HepG2 (cell line): Measurements from ENCODE around the gene NDUFB10. TPM values are rescaled to one million over a fixed set of nuclear protein-coding genes. Genes with fewer than 3 reads are reported as not detected.

Experiments used
- CHCHD3 ChIP-seq: sonication (generic); formaldehyde crosslinking; IDR thresholded peaks from 2 replicates; pipeline ENCODE4 v1.8.0; 2022; ENCODE audit warnings: mild to moderate bottlenecking, missing genetic modification reagents, moderate library complexity
- CHD2 ChIP-seq: IDR thresholded peaks from 2 replicates; pipeline ENCODE4 v1.6.1; 2011; ENCODE audit warnings: low read depth, low read length, improper control_type of control experiment
- NONO ChIP-seq, 2 experiments: fragments of 450-650 bp in 1 of 2; sonication (generic) in 1 of 2; formaldehyde crosslinking in 1 of 2; IDR thresholded peaks in 1 of 2; conservative IDR thresholded peaks in 1 of 2; 2 replicates each; pipeline versions ENCODE4 v1.6.1 to v1.8.0; 2017 to 2022; ENCODE audit warnings: mild to moderate bottlenecking in 1 of 2, missing genetic modification reagents in 1 of 2, moderate library complexity in 1 of 2
- RBM39 ChIP-seq: fragments of 200-400 bp; formaldehyde crosslinking; IDR thresholded peaks from one replicate; pipeline ENCODE4 v1.6.1; 2018; ENCODE audit warnings: antibody characterized with exemption, mild to moderate bottlenecking, low read depth, low read length; ENCODE audit not compliant: poor library complexity, severe bottlenecking
- RFX5 ChIP-seq: IDR thresholded peaks from 2 replicates; pipeline ENCODE4 v1.6.1; 2011; ENCODE audit warnings: low read depth, low read length, improper control_type of control experiment
- SKIL ChIP-seq: sonication (generic); formaldehyde crosslinking; IDR thresholded peaks from 2 replicates; pipeline ENCODE4 v1.8.0; 2022; ENCODE audit warnings: missing genetic modification reagents, mild to moderate bottlenecking, moderate library complexity, borderline replicate concordance
- TBL1XR1 ChIP-seq: fragments of 150-350 bp; IDR thresholded peaks from 2 replicates; pipeline ENCODE4 v1.6.1; 2014; ENCODE audit warnings: borderline replicate concordance, low read length; ENCODE audit not compliant: partially characterized antibody
- TCF7 ChIP-seq: sonication (generic); IDR thresholded peaks from 2 replicates; pipeline ENCODE4 v1.6.1; 2016; ENCODE audit warnings: antibody characterized with exemption, low read depth
- ZC3H4 ChIP-seq: sonication (generic); formaldehyde crosslinking; IDR thresholded peaks from 2 replicates; pipeline ENCODE4 v1.4.0; 2020; ENCODE audit warnings: missing genetic modification reagents, borderline replicate concordance
- ZHX1 ChIP-seq: sonication (generic); formaldehyde crosslinking; IDR thresholded peaks from 2 replicates; pipeline ENCODE4 v1.8.1; 2022; ENCODE audit warnings: low read depth, mild to moderate bottlenecking, missing genetic modification reagents
- ZNF281 ChIP-seq: sonication (generic); formaldehyde crosslinking; IDR thresholded peaks from 2 replicates; pipeline ENCODE4 v1.4.0; 2020; ENCODE audit warnings: missing genetic modification reagents, borderline replicate concordance
- ZNF83 ChIP-seq: sonication (generic); formaldehyde crosslinking; IDR thresholded peaks from 2 replicates; pipeline ENCODE4 v1.4.0; 2020; ENCODE audit warnings: missing genetic modification reagents, mild to moderate bottlenecking, borderline replicate concordance
- polyA plus RNA-seq, 8 experiments: library from polyadenylated mRNA; depleted of rRNA in 3 of 8; stranded (reverse) in 7 of 8; unstranded in 1 of 8; fragments of >200 nt; fragmentation: Illumina TruSeq in 4 of 8; extraction: Trizol in 4 of 8; gene quantifications; 2 replicates each; pipeline versions ENCODE4 v1.2.1 to v1.2.3, GENCODE V29; 2011 to 2016; ENCODE audit warnings: low read depth in 4 of 8, missing spikeins in 1 of 8, mixed read lengths in 1 of 8; ENCODE audit not compliant: insufficient read depth in 1 of 8
- total RNA-seq, 5 experiments: library from RNA; depleted of rRNA; stranded (reverse); fragments of >200 nt; fragmentation: Illumina TruSeq; extraction: Trizol; gene quantifications; 2 replicates each; pipeline ENCODE4 v1.2.3, GENCODE V29; 2016; ENCODE audit warnings: low read depth in 1 of 5
- TF ChIP-seq, protein P1 (sequence below): sonication (generic); formaldehyde crosslinking; IDR thresholded peaks from 2 replicates; pipeline ENCODE4 v1.5.0; 2020; ENCODE audit warnings: mild to moderate bottlenecking, missing genetic modification reagents

NDUFB10 gene
- total and polyA plus RNA-seq, 2 of the 13 experiments (the other 11 are each of a cell fraction or from before 2014, with no cell fraction given) = 68.6 to 157 TPM

- TF ChIP-seq NONO (IDR thresholded peaks at IDR 0.05) (no peak), NONO (CRISPR knock-in tag; conservative IDR thresholded peaks at IDR 0.05) (peak; percentile 94), CHD2 (no peak), ZNF281 (CRISPR knock-in tag) (peak; percentile 22; the same call in 1 of the 2 replicates), TBL1XR1 (no peak), ZNF83 (CRISPR knock-in tag) (no peak), RFX5 (no peak), CHCHD3 (CRISPR knock-in tag) (no peak), ZHX1 (no peak), SKIL (CRISPR knock-in tag) (peak; percentile 65), RBM39 (peak; percentile 88), TCF7 (no peak), ZC3H4 (peak; percentile 83; the same call in 1 of the 2 replicates)
- TF ChIP-seq, protein P1, sequence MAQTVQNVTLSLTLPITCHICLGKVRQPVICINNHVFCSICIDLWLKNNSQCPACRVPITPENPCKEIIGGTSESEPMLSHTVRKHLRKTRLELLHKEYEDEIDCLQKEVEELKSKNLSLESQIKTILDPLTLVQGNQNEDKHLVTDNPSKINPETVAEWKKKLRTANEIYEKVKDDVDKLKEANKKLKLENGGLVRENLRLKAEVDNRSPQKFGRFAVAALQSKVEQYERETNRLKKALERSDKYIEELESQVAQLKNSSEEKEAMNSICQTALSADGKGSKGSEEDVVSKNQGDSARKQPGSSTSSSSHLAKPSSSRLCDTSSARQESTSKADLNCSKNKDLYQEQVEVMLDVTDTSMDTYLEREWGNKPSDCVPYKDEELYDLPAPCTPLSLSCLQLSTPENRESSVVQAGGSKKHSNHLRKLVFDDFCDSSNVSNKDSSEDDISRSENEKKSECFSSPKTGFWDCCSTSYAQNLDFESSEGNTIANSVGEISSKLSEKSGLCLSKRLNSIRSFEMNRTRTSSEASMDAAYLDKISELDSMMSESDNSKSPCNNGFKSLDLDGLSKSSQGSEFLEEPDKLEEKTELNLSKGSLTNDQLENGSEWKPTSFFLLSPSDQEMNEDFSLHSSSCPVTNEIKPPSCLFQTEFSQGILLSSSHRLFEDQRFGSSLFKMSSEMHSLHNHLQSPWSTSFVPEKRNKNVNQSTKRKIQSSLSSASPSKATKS (CRISPR knock-in tag) = no peak
Observed at GRCh38 chr16:1940273-1941161, 18.8 kb upstream of the NDUFB10 start (continued).
